Measurements from ENCODE around the gene UBR2.

The UBR2 gene

DNA sequence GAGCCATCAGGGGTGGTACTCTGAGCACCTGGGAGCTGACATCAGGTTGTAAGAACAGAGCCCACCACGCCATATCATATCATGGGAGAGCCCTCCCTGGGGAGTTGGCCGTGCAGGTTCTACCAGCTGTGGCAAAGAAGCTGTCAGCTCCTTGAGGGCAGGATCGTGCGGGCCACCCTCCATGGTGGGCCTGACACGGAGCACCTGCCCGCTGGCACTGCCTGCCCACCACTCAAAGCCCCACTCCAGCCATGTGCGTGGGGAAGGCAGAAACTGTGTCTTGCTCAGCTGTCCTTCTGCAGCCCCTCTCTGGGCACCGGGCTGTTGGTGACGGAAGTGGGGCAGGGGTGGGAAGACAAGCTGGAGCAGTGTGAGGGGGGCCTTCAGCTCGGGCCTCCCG is 144.3 kb downstream of the UBR2 start:
- Histone ChIP-seq H3K27me3 (ENCODE audit: insufficient read depth, low read depth, severe bottlenecking) (no peaks in the 10 kb centered on the region), H3K36me3 (peaks cover 16% of the 10 kb centered on the region), H3K27ac (no peak overlapping the region), H3K4me3 (ENCODE audit: low read depth, low read length) (no peak overlapping the region), H3K9me3 (ENCODE audit: severe bottlenecking) (peaks cover 14% of the 10 kb centered on the region)
- no peak for DNase-seq
- no peak for TF ChIP-seq CTCF (IDR thresholded peaks at IDR 0.05; ENCODE audit: low read depth, low read length)

DNA sequence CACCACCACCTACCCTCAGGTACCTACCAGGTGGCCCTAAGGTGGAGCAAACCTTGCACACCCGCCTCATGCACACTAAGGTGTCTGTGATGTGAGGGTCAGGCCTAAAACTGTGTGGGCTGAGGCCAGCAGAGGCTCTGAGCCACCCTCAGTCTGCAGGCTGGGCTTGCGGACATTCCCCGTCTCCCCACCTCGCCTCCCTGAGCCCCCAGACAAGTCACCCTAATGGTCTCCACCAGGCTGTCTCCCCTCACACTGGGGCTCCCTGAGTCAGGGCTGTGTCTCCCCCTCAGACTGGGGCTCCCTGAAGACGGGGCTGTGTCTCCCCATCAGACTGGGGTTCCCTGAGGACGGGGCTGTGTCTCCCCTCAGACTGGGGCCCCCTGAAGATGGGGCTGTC is 146.0 kb downstream of the UBR2 start:
- peaks cover 14% of the 10 kb centered on the region for H3K9me3 ChIP-seq (ENCODE audit: severe bottlenecking)
- H3K27ac ChIP-seq: peak overlapping the region; percentile 84
- no peaks in the 10 kb centered on the region for H3K27me3 ChIP-seq (ENCODE audit: insufficient read depth, low read depth, severe bottlenecking)
- no peak for TF ChIP-seq CTCF (IDR thresholded peaks at IDR 0.05; ENCODE audit: low read depth, low read length)
- peaks cover 12% of the 10 kb centered on the region for H3K36me3 ChIP-seq
- DNase-seq: no peak
- peak overlapping the region; percentile 6 for H3K4me3 ChIP-seq (ENCODE audit: low read depth, low read length)

GRCh38 chr6:42710316-42710715 is 146.5 kb downstream of the UBR2 start:
- Histone ChIP-seq H3K27ac (peak overlapping the region; percentile 84), H3K27me3 (ENCODE audit: insufficient read depth, low read depth, severe bottlenecking) (no peaks in the 10 kb centered on the region), H3K4me3 (ENCODE audit: low read depth, low read length) (peak overlapping the region; percentile 6), H3K36me3 (peaks cover 12% of the 10 kb centered on the region), H3K9me3 (ENCODE audit: severe bottlenecking) (peaks cover 14% of the 10 kb centered on the region)
- DNase-seq: peak; percentile 94
- TF ChIP-seq CTCF (IDR thresholded peaks at IDR 0.05; ENCODE audit: low read depth, low read length): no peak

- no peak for TF ChIP-seq CTCF (IDR thresholded peaks at IDR 0.05; ENCODE audit: low read depth, low read length)
- no peak for DNase-seq
- Histone ChIP-seq H3K36me3 (peaks cover 12% of the 10 kb centered on the region), H3K27me3 (ENCODE audit: insufficient read depth, low read depth, severe bottlenecking) (no peaks in the 10 kb centered on the region), H3K27ac (no peak overlapping the region; the same call in 1 of the 2 replicates), H3K9me3 (ENCODE audit: severe bottlenecking) (peaks cover 14% of the 10 kb centered on the region), H3K4me3 (ENCODE audit: low read depth, low read length) (no peak overlapping the region)
Measured at GRCh38 chr6:42711930-42712329, 148.1 kb downstream of the UBR2 start.

DNA sequence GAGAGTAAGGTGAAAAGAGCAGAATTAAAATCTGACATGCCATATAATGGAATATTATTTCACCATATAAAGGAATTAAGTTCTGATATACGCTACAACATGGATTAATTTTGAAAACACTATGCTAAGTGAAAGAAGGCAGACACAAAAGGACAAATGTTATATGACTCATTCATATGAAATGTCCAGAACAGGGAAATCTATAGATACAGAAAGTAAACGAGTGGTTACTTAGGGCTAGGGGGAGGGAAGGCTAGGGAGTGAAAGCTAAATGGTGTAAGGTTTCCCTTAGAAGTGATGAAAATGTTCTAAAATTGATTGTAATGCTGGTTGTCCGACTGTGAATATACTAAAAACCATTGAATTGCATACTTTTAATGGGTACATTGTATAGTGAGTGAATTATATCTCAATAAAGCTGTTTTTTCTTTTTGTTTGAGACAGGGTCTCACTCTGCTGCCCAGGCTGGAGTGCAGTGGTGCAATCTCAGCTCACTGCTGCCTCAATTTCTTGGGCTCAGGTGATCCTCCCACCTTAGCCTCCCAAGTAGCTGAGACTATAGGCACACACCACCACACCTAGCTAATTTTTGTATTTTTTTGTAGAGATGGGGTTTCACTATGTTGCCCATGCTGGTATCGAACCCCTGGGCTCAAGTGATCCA is 150.4 kb downstream of the UBR2 start:
- Histone ChIP-seq H3K27me3 (ENCODE audit: insufficient read depth, low read depth, severe bottlenecking) (no peaks in the 10 kb centered on the region), H3K4me3 (ENCODE audit: low read depth, low read length) (no peak overlapping the region), H3K36me3 (peaks cover 15% of the 10 kb centered on the region), H3K9me3 (ENCODE audit: severe bottlenecking) (peaks cover 14% of the 10 kb centered on the region), H3K27ac (no peak overlapping the region)
- DNase-seq: no peak
- TF ChIP-seq CTCF (IDR thresholded peaks at IDR 0.05; ENCODE audit: low read depth, low read length): no peak

- H3K4me3 ChIP-seq (ENCODE audit: low read depth, low read length): no peak overlapping the region
- no peak for TF ChIP-seq CTCF (IDR thresholded peaks at IDR 0.05; ENCODE audit: low read depth, low read length)
- H3K9me3 ChIP-seq (ENCODE audit: severe bottlenecking): peaks cover 14% of the 10 kb centered on the region
- no peak for DNase-seq
- H3K27me3 ChIP-seq (ENCODE audit: insufficient read depth, low read depth, severe bottlenecking): no peaks in the 10 kb centered on the region
- peaks cover 15% of the 10 kb centered on the region for H3K36me3 ChIP-seq
- no peak overlapping the region for H3K27ac ChIP-seq
Measured at GRCh38 chr6:42715871-42716270, 152.0 kb downstream of the UBR2 start.

Measured in WERI-Rb-1 (cell line).